Activated CD4-positive, alpha-beta T cell treated with anti-CD3 and anti-CD28 coated beads, Interleukin-10, Interleukin-2, amounts not matched to agents 100 ng/mL and 50 ng/mL, durations not matched to agents 16 hours and 8 hours (primary cell): ENCODE results near the gene ERFE.
"Not testable (repeated sequence)": the region's sequence is repeated elsewhere in the genome, so short reads cannot be mapped to it uniquely, and the experiment has no call there.

Experiments used
- DNase-seq: peaks from one replicate; pipeline ENCODE4 v3.0.0-alpha.2; 2020

ERFE gene

GRCh38 chr2:238171072-238171431 lies 12.3 kb downstream of the ERFE start:
- DNase-seq: not testable (repeated sequence)

GRCh38 chr2:238171575-238172187 lies 12.9 kb downstream of the ERFE start:
- no peak for DNase-seq

GRCh38 chr2:238172439-238172838 lies 13.7 kb downstream of the ERFE start:
- DNase-seq: no peak

GRCh38 chr2:238173692-238174091 lies 14.9 kb downstream of the ERFE start:
- no peak for DNase-seq

- DNase-seq: no peak
Measured at GRCh38 chr2:238174291-238174690, 15.5 kb downstream of the ERFE start.

GRCh38 chr2:238174701-238175100 lies 15.9 kb downstream of the ERFE start:
- DNase-seq: no peak

- no peak for DNase-seq
Measured at GRCh38 chr2:238176613-238177012, 17.8 kb downstream of the ERFE start.

GRCh38 chr2:238180554-238180953 lies 21.8 kb downstream of the ERFE start:
- no peak for DNase-seq

GRCh38 chr2:238182362-238182761 lies 23.6 kb downstream of the ERFE start:
- DNase-seq: no peak

- DNase-seq: no peak
Measured at GRCh38 chr2:238183821-238184220, 25.1 kb downstream of the ERFE start.

GRCh38 chr2:238187618-238188548 lies 29.1 kb downstream of the ERFE start:
- no peak for DNase-seq

- no peak for DNase-seq
Measured at GRCh38 chr2:238190445-238190844, 31.7 kb downstream of the ERFE start.

- DNase-seq: peak; percentile 20
Measured at GRCh38 chr2:238202326-238203093, 43.7 kb downstream of the ERFE start.

GRCh38 chr2:238203094-238203972 lies 44.6 kb downstream of the ERFE start, which contains the start of gene ILKAP:
Gene ILKAP (minus strand): TSS chr2:238203695. CDS start chr2:238203553, 142 bp downstream.
- DNase-seq: peak; percentile 94

GRCh38 chr2:238203973-238204683 lies 45.4 kb downstream of the ERFE start:
- DNase-seq: no peak

- DNase-seq: no peak
Measured at GRCh38 chr2:238207006-238207405, 48.2 kb downstream of the ERFE start.

GRCh38 chr2:238216651-238217184 lies 57.9 kb downstream of the ERFE start:
- no peak for DNase-seq
